Neural cell (in vitro differentiated cells): Measurements from ENCODE around the gene CACNA2D1. TPM values are rescaled to one million over a fixed set of nuclear protein-coding genes. Genes with fewer than 3 reads are reported as not detected.

Experiments
- H2AFZ ChIP-seq: fragments of 200-600, 300-800 bp; sonication (generic), shearing (Covaris generic); 2 replicates; pipeline ENCODE4 v1.6.0; 2014; ENCODE audit warnings: low read depth, mild to moderate bottlenecking, antibody characterized with exemption, low read length, moderate library complexity
- H3F3A ChIP-seq: fragments of 200-600 bp; shearing (Covaris generic); 2 replicates; pipeline ENCODE4 v1.6.1; 2016; ENCODE audit warnings: mild to moderate bottlenecking, moderate library complexity, mixed read lengths, antibody characterized with exemption, low read length; ENCODE audit not compliant: insufficient read depth, poor library complexity, severe bottlenecking
- H3K27ac ChIP-seq: fragments of 200-600, 300-800 bp; sonication (generic), shearing (Covaris generic); 2 replicates; pipeline ENCODE4 v1.5.1; 2014; ENCODE audit warnings: mild to moderate bottlenecking, low read length, moderate library complexity
- H3K27me3 ChIP-seq: fragments of 300-800, 200-600 bp; sonication (generic), shearing (Covaris generic); 2 replicates; pipeline ENCODE4 v1.6.0; 2014; ENCODE audit warnings: mild to moderate bottlenecking, low read depth, low read length, moderate library complexity; ENCODE audit not compliant: insufficient read depth
- H3K36me3 ChIP-seq: fragments of 300-800, 200-600 bp; sonication (generic), shearing (Covaris generic); 2 replicates; pipeline ENCODE4 v1.5.1; 2014; ENCODE audit warnings: mild to moderate bottlenecking, antibody characterized with exemption, low read length, moderate library complexity; ENCODE audit not compliant: insufficient read depth
- H3K4me2 ChIP-seq: fragments of 300-800, 200-600 bp; sonication (generic), shearing (Covaris generic); 2 replicates; pipeline ENCODE4 v1.6.0; 2014; ENCODE audit warnings: mild to moderate bottlenecking, low read length
- H3K4me3 ChIP-seq: fragments of 300-800, 200-600 bp; sonication (generic), shearing (Covaris generic); 2 replicates; pipeline ENCODE4 v1.5.1; 2014; ENCODE audit warnings: mild to moderate bottlenecking, low read length, moderate library complexity
- H3K79me2 ChIP-seq: fragments of 200-600 bp; shearing (Covaris generic); replicated peaks from 2 replicates; pipeline ENCODE4 v1.6.0; 2014; ENCODE audit warnings: mild to moderate bottlenecking, low read length, moderate library complexity; ENCODE audit not compliant: insufficient read depth
- H3K9ac ChIP-seq: fragments of 300-800, 200-600 bp; sonication (generic), shearing (Covaris generic); 2 replicates; pipeline ENCODE4 v1.6.1; 2016; ENCODE audit warnings: mild to moderate bottlenecking, low read length, mixed read lengths
- H3K9me2 ChIP-seq: fragments of 200-600 bp; shearing (Covaris generic); 2 replicates; pipeline ENCODE4 v1.6.1; 2016; ENCODE audit warnings: mild to moderate bottlenecking, low read length, mixed read lengths; ENCODE audit not compliant: insufficient read depth
- H3K9me3 ChIP-seq: fragments of 200-600, 300-800 bp; sonication (generic), shearing (Covaris generic); 2 replicates; pipeline ENCODE4 v1.6.1; 2016; ENCODE audit warnings: mild to moderate bottlenecking, mixed run types, low read length, moderate library complexity, mixed read lengths
- H4K20me1 ChIP-seq: fragments of 200-600 bp; shearing (Covaris generic); 2 replicates; pipeline ENCODE4 v1.6.1; 2016; ENCODE audit warnings: mild to moderate bottlenecking, mixed run types; ENCODE audit not compliant: insufficient read depth
- EP300 ChIP-seq: fragments of 450-650 bp; conservative IDR thresholded peaks from 2 replicates; pipeline ENCODE4 v1.6.1; 2014; ENCODE audit warnings: antibody characterized with exemption, mild to moderate bottlenecking, moderate library complexity; ENCODE audit not compliant: poor library complexity, severe bottlenecking
- EZH2 ChIP-seq: fragments of 200-600, 300-800 bp; shearing (Covaris generic), sonication (generic); IDR thresholded peaks from 2 replicates; pipeline ENCODE4 v1.6.1; 2014; ENCODE audit warnings: antibody characterized with exemption, low read length, borderline replicate concordance, mild to moderate bottlenecking; ENCODE audit not compliant: insufficient read depth, poor library complexity, severe bottlenecking
- MXI1 ChIP-seq: fragments of 450-650 bp; conservative IDR thresholded peaks from 2 replicates; pipeline ENCODE4 v1.6.1; 2014; ENCODE audit warnings: antibody characterized with exemption, mild to moderate bottlenecking; ENCODE audit not compliant: poor library complexity, severe bottlenecking
- POLR2AphosphoS5 ChIP-seq: IDR thresholded peaks from 2 replicates; pipeline ENCODE4 v1.6.1; 2012
- RAD21 ChIP-seq: fragments of 450-650 bp; conservative IDR thresholded peaks from 2 replicates; pipeline ENCODE4 v1.6.1; 2014; ENCODE audit warnings: antibody characterized with exemption, mild to moderate bottlenecking, moderate library complexity
- REST ChIP-seq: IDR thresholded peaks from 2 replicates; pipeline ENCODE4 v1.6.1; 2012; ENCODE audit warnings: borderline replicate concordance
- SMC3 ChIP-seq: fragments of 450-650 bp; conservative IDR thresholded peaks from 2 replicates; pipeline ENCODE4 v1.6.1; 2014; ENCODE audit warnings: antibody characterized with exemption, mild to moderate bottlenecking, moderate library complexity; ENCODE audit not compliant: poor library complexity
- TAF1 ChIP-seq: IDR thresholded peaks from 2 replicates; pipeline ENCODE4 v1.6.1; 2012; ENCODE audit warnings: low read depth
- polyA plus RNA-seq: library from polyadenylated mRNA; depleted of rRNA; stranded (reverse); fragments of >200 nt; gene quantifications from 2 replicates; pipeline ENCODE4 v1.2.3, GENCODE V29; 2014
- TF ChIP-seq, protein P1 (sequence below): fragments of 450-650 bp; IDR thresholded peaks from 2 replicates; pipeline ENCODE4 v1.5.1; 2014; ENCODE audit warnings: antibody characterized with exemption, mild to moderate bottlenecking, moderate library complexity; ENCODE audit not compliant: poor library complexity, severe bottlenecking

Gene CACNA2D1
- polyA plus RNA-seq, 1 donor from 2014 or later: 7.0 TPM

GRCh38 chr7:82021036-82021435 lies 422.5 kb downstream of the CACNA2D1 start:
- Histone ChIP-seq H3K27me3 (no peaks in the 10 kb centered on the region), H3K36me3 (no peaks in the 10 kb centered on the region), H3K9me2 (no peaks in the 10 kb centered on the region), H3K9ac (no peak overlapping the region), H3K79me2 (no peaks in the 10 kb centered on the region), H3K9me3 (no peaks in the 10 kb centered on the region), H4K20me1 (no peaks in the 10 kb centered on the region), H3K4me2 (no peak overlapping the region), H3K27ac (no peak overlapping the region), H3K4me3 (no peak overlapping the region), H3F3A (no peaks in the 10 kb centered on the region), H2AFZ (no peak overlapping the region)
- no peak for TF ChIP-seq EP300

GRCh38 chr7:82019551-82020475 lies 423.8 kb downstream of the CACNA2D1 start:
- no peaks in the 10 kb centered on the region for H3K9me3 ChIP-seq
- H3K9ac ChIP-seq: no peak overlapping the region
- H3K36me3 ChIP-seq: no peaks in the 10 kb centered on the region
- no peaks in the 10 kb centered on the region for H3F3A ChIP-seq
- no peak for TF ChIP-seq REST
- TF ChIP-seq POLR2AphosphoS5: no peak
- TF ChIP-seq RAD21: no peak
- TF ChIP-seq EP300: no peak
- TF ChIP-seq SMC3: no peak
- TF ChIP-seq, protein P1, sequence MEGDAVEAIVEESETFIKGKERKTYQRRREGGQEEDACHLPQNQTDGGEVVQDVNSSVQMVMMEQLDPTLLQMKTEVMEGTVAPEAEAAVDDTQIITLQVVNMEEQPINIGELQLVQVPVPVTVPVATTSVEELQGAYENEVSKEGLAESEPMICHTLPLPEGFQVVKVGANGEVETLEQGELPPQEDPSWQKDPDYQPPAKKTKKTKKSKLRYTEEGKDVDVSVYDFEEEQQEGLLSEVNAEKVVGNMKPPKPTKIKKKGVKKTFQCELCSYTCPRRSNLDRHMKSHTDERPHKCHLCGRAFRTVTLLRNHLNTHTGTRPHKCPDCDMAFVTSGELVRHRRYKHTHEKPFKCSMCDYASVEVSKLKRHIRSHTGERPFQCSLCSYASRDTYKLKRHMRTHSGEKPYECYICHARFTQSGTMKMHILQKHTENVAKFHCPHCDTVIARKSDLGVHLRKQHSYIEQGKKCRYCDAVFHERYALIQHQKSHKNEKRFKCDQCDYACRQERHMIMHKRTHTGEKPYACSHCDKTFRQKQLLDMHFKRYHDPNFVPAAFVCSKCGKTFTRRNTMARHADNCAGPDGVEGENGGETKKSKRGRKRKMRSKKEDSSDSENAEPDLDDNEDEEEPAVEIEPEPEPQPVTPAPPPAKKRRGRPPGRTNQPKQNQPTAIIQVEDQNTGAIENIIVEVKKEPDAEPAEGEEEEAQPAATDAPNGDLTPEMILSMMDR: no peak
- no peak for TF ChIP-seq EZH2
- no peak for TF ChIP-seq MXI1
- TF ChIP-seq TAF1: no peak
- no peak overlapping the region for H3K4me3 ChIP-seq
- no peaks in the 10 kb centered on the region for H3K79me2 ChIP-seq
- no peaks in the 10 kb centered on the region for H3K9me2 ChIP-seq
- H3K27ac ChIP-seq: no peak overlapping the region
- no peak overlapping the region for H2AFZ ChIP-seq
- H3K4me2 ChIP-seq: no peak overlapping the region
- H4K20me1 ChIP-seq: no peaks in the 10 kb centered on the region
- no peaks in the 10 kb centered on the region for H3K27me3 ChIP-seq
